ENCODE results near the gene CD300H. TPM values are rescaled to one million over a fixed set of nuclear protein-coding genes. Genes with fewer than 3 reads are reported as not detected.

Gene CD300H
- polyA plus RNA-seq, 3 donors, result 57.9 to 148 (median 84.7) TPM

DNA sequence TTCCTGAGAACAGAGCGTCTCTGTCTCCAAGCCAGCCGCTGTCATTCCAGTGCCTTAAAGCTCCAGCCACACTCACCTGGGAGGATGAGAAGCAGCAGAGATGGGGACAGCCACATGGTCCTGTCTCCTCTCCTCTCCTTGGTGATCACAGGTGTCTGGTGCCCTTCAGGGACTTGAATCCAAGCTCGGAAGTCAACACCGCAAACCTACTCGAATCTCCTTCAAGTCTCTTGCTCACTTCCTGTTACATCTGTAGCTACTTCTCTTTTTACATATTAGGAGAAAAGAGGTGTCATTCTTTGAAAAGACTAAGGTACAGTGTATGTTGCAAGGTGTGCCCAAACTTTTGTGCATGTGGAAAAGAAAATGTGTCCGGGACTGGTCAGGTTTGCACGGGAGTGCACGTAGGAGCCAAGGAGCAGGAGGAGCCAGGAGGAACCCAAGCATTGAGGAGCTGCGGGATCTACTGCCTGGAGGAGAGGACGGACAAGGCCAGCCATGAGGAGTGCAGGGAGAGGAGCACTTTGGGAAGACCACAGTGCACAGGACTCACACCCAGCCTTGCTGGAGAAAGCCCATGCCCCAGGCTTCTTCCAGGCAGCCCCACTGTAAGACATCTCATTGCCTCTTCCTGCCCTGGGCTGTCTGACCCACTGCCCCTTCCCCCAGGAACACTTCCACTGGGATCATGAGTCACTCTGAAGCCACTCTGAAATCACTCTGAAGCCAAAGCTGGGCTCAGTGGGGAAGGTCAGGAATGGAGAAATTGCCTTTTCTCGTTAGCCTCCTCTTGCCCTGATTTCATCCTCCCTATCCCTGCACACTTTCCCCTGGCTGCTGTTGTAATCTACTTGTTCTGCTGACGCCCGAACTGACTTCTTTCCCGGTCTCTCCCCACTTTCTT lies 25.0 kb upstream of the CD300H start, which contains the start of gene CD300LD:
Gene CD300LD (minus strand): TSS at position 197 of the 904 bp plus-strand sequence. CDS start 81 bp downstream, at position 116.
- DNase-seq, result peak; percentile 43 to 72 (median 66)
- Mint-ChIP-seq H3K9me3 (peaks cover 0 to 3% (median 0%) of the 10 kb centered on the region in 7 donors), H3K27me3 (ENCODE audit: low read depth in 3 of 3) (peaks cover 7 to 10% (median 7%) of the 10 kb centered on the region in 3 donors), H3K36me3 (peaks cover 0 to 11% of the 10 kb centered on the region in 2 donors), H3K4me1 (peaks cover 39% of the 10 kb centered on the region), H3K27ac (peak within 1 kb of the TSS in 6 of 7 donors; percentile 18 to 77 (median 59)), H3K4me3 (peak within 1 kb of the TSS in 1 of 2 donors; percentile 39)
- no peak for TF ChIP-seq CTCF (IDR thresholded peaks at IDR 0.05)
- Histone ChIP-seq H3K36me3 (replicated peaks in 1 of 2; ENCODE audit: control insufficient read depth in 1 of 2, insufficient read depth in 2 of 2, low read length in 2 of 2) (no peaks in the 10 kb centered on the region), H2AFZ (ENCODE audit: insufficient read depth, low read depth, low read length, poor library complexity, severe bottlenecking) (no peak within 1 kb of the TSS), H4K20me1 (ENCODE audit: insufficient read depth, low read length) (no peaks in the 10 kb centered on the region), H3K4me2 (replicated peaks; ENCODE audit: extremely low read depth, low read length, poor library complexity, severe bottlenecking) (peak within 1 kb of the TSS; percentile 21), H3K9me3 (replicated peaks in 1 of 2; ENCODE audit: control insufficient read depth in 1 of 2, insufficient read depth in 1 of 2, low read length in 2 of 2) (no peaks in the 10 kb centered on the region), H3K4me3 (replicated peaks in 1 of 3; ENCODE audit: low read depth in 2 of 3, low read length in 3 of 3) (peak within 1 kb of the TSS in 1 of 3 experiments; percentile 23), H3K27me3 (ENCODE audit: control insufficient read depth in 2 of 2, insufficient read depth in 2 of 2, low read length in 2 of 2) (no peaks in the 10 kb centered on the region), H3K27ac (ENCODE audit: low read depth in 1 of 2, low read length in 2 of 2) (no peak within 1 kb of the TSS), H3K79me2 (ENCODE audit: insufficient read depth, low read length) (no peaks in the 10 kb centered on the region), H3K9ac (ENCODE audit: insufficient read depth, low read length, poor library complexity, severe bottlenecking) (no peak within 1 kb of the TSS), H3K4me1 (ENCODE audit: control insufficient read depth in 1 of 2, insufficient read depth in 2 of 2, low read length in 2 of 2) (peaks cover 41 to 43% of the 10 kb centered on the region in 2 donors)
- intact Hi-C loops (cut with micrococcal nuclease), result no loop called here
- 73% methylated on average over 11 of the region's 14 CpGs for WGBS (ENCODE audit: insufficient coverage)

GRCh38 chr17:74591503-74591902 lies 24.2 kb upstream of the CD300H start:
- WGBS (ENCODE audit: insufficient coverage), result no CpG with 5 or more reads among the region's 1 CpG
- Histone ChIP-seq H3K27ac (ENCODE audit: low read depth in 1 of 2, low read length in 2 of 2) (no peak overlapping the region), H3K4me2 (replicated peaks; ENCODE audit: extremely low read depth, low read length, poor library complexity, severe bottlenecking) (peak overlapping the region; percentile 21), H3K79me2 (ENCODE audit: insufficient read depth, low read length) (no peaks in the 10 kb centered on the region), H3K36me3 (replicated peaks in 1 of 2; ENCODE audit: control insufficient read depth in 1 of 2, insufficient read depth in 2 of 2, low read length in 2 of 2) (no peaks in the 10 kb centered on the region), H3K9me3 (replicated peaks in 1 of 2; ENCODE audit: control insufficient read depth in 1 of 2, insufficient read depth in 1 of 2, low read length in 2 of 2) (no peaks in the 10 kb centered on the region), H3K4me1 (ENCODE audit: control insufficient read depth in 1 of 2, insufficient read depth in 2 of 2, low read length in 2 of 2) (peaks cover 33 to 35% of the 10 kb centered on the region in 2 donors), H3K27me3 (ENCODE audit: control insufficient read depth in 2 of 2, insufficient read depth in 2 of 2, low read length in 2 of 2) (no peaks in the 10 kb centered on the region), H4K20me1 (ENCODE audit: insufficient read depth, low read length) (no peaks in the 10 kb centered on the region), H3K9ac (ENCODE audit: insufficient read depth, low read length, poor library complexity, severe bottlenecking) (no peak overlapping the region), H3K4me3 (replicated peaks in 1 of 3; ENCODE audit: low read depth in 2 of 3, low read length in 3 of 3) (no peak overlapping the region), H2AFZ (ENCODE audit: insufficient read depth, low read depth, low read length, poor library complexity, severe bottlenecking) (no peak overlapping the region)
- Mint-ChIP-seq H3K9me3 (no peaks in the 10 kb centered on the region), H3K36me3 (peaks cover 0 to 7% of the 10 kb centered on the region in 2 donors), H3K27me3 (ENCODE audit: low read depth in 3 of 3) (peaks cover 7 to 12% (median 8%) of the 10 kb centered on the region in 3 donors), H3K27ac (peak overlapping the region in 1 of 7 donors; percentile 24), H3K4me1 (peaks cover 31% of the 10 kb centered on the region), H3K4me3 (no peak overlapping the region)
- intact Hi-C loops (cut with micrococcal nuclease), result no loop called here
- TF ChIP-seq CTCF (IDR thresholded peaks at IDR 0.05), result no peak
- no peak for DNase-seq
